IMR-90 (cell line): ENCODE results near the gene DLEU7. TPM values are rescaled to one million over a fixed set of nuclear protein-coding genes. Genes with fewer than 3 reads are reported as not detected.

Source experiments
- ATAC-seq: fragments of 200-7000 bp; cut with Tn5 transposase; 2 replicates; pipeline ENCODE4 v1.9.1; 2020; ENCODE audit warnings: low read depth, mild to moderate bottlenecking, moderate library complexity
- BruUV-seq: library from RNA; stranded (reverse); fragments of 400-500 nt; replicated peaks from 2 replicates; lab custom pipeline; 2021; lab: Mats Ljungman, UMichigan
- CTCF ChIA-PET: fragments of 300-600 bp; formaldehyde crosslinking; extraction: SDS; loops from one replicate; lab custom pipeline; 2021; ENCODE audit warnings: antibody characterized with exemption; lab: Yijun Ruan, JAX
- POLR2A ChIA-PET: fragments of 300-600 bp; sonication (Branson Sonifier 250); formaldehyde crosslinking; loops from one replicate; lab custom pipeline; 2022; ENCODE audit warnings: antibody characterized with exemption; ENCODE audit not compliant: unreplicated experiment; lab: Charles Lee
- DNase-seq: peaks from one replicate; pipeline ENCODE4 v3.0.0; 2013
- H2AFZ ChIP-seq: replicated peaks from 2 replicates; pipeline ENCODE3; 2013; ENCODE audit warnings: low read length, mild to moderate bottlenecking; ENCODE audit not compliant: poor library complexity
- H2AK5ac ChIP-seq: 2 replicates; pipeline ENCODE4 v1.6.1; 2013; ENCODE audit warnings: low read depth, low read length, inconsistent platforms
- H2AK9ac ChIP-seq: replicated peaks from 2 replicates; pipeline ENCODE3; 2013; ENCODE audit warnings: mild to moderate bottlenecking, low read depth, low read length, moderate library complexity; ENCODE audit not compliant: poor library complexity
- H2BK120ac ChIP-seq: 2 replicates; pipeline ENCODE4 v1.6.1; 2013; ENCODE audit warnings: low read depth, low read length, inconsistent platforms
- H2BK15ac ChIP-seq: 3 replicates; pipeline ENCODE4 v1.6.1; 2013; ENCODE audit warnings: low read depth, low read length, inconsistent platforms
- H2BK20ac ChIP-seq: 2 replicates; pipeline ENCODE4 v1.6.1; 2013; ENCODE audit warnings: low read depth, mild to moderate bottlenecking, inconsistent platforms, low read length, moderate library complexity
- H2BK5ac ChIP-seq: 2 replicates; pipeline ENCODE4 v1.6.1; 2013; ENCODE audit warnings: mild to moderate bottlenecking, low read depth, low read length, inconsistent platforms; ENCODE audit not compliant: poor library complexity, severe bottlenecking
- H3K14ac ChIP-seq: replicated peaks from 2 replicates; pipeline ENCODE4 v1.6.1; 2013; ENCODE audit warnings: low read depth, low read length, inconsistent platforms
- H3K18ac ChIP-seq: 2 replicates; pipeline ENCODE4 v1.6.1; 2013; ENCODE audit warnings: low read depth, low read length, control low read depth
- H3K23ac ChIP-seq: 2 replicates; pipeline ENCODE4 v1.6.1; 2013; ENCODE audit warnings: low read depth, low read length, inconsistent platforms
- H3K27ac ChIP-seq: 2 replicates; pipeline ENCODE4 v1.5.1; 2013; ENCODE audit warnings: mild to moderate bottlenecking, control low read depth, low read length; ENCODE audit not compliant: insufficient read depth
- H3K27me3 ChIP-seq: 2 replicates; pipeline ENCODE4 v1.6.1; 2013; ENCODE audit warnings: low read length; ENCODE audit not compliant: control insufficient read depth, insufficient read depth
- H3K36me3 ChIP-seq: 2 replicates; pipeline ENCODE4 v1.6.1; 2013; ENCODE audit warnings: low read length, mixed read lengths; ENCODE audit not compliant: control insufficient read depth, insufficient read depth
- H3K4ac ChIP-seq: 2 replicates; pipeline ENCODE4 v1.6.1; 2013; ENCODE audit warnings: low read depth, low read length, inconsistent platforms
- H3K4me1 ChIP-seq: 2 replicates; pipeline ENCODE4 v1.6.1; 2013; ENCODE audit warnings: low read length, mixed read lengths; ENCODE audit not compliant: control insufficient read depth, insufficient read depth
- H3K4me2 ChIP-seq: 2 replicates; pipeline ENCODE4 v1.6.1; 2013; ENCODE audit warnings: low read depth, mild to moderate bottlenecking, control low read depth, low read length, moderate library complexity
- H3K4me3 ChIP-seq: 2 replicates; pipeline ENCODE4 v1.5.1; 2013; ENCODE audit warnings: low read depth, mild to moderate bottlenecking, control low read depth, low read length, moderate library complexity; ENCODE audit not compliant: insufficient read depth
- H3K56ac ChIP-seq: 2 replicates; pipeline ENCODE4 v1.6.1; 2013; ENCODE audit warnings: low read length, inconsistent platforms; ENCODE audit not compliant: insufficient read depth; ENCODE audit errors: extremely low read depth
- H3K79me1 ChIP-seq, 2 experiments: 2 replicates each; pipeline ENCODE4 v1.6.1; 2013; ENCODE audit warnings: low read length in 2 of 2, inconsistent platforms in 1 of 2, low read depth in 1 of 2
- H3K9ac ChIP-seq: 2 replicates; pipeline ENCODE4 v1.6.1; 2013; ENCODE audit warnings: low read depth, low read length, control low read depth
- H3K9me1 ChIP-seq: 2 replicates; pipeline ENCODE4 v1.6.1; 2013; ENCODE audit warnings: low read length, inconsistent platforms; ENCODE audit not compliant: insufficient read depth
- H3K9me3 ChIP-seq: 2 replicates; pipeline ENCODE4 v1.6.1; 2013; ENCODE audit warnings: low read length; ENCODE audit not compliant: control insufficient read depth, insufficient read depth
- H4K20me1 ChIP-seq: 2 replicates; pipeline ENCODE4 v1.6.1; 2013; ENCODE audit warnings: low read length, inconsistent platforms; ENCODE audit not compliant: insufficient read depth
- H4K5ac ChIP-seq: 2 replicates; pipeline ENCODE4 v1.6.1; 2013; ENCODE audit warnings: mild to moderate bottlenecking, low read depth, low read length, control low read depth
- H4K8ac ChIP-seq, 2 experiments: 2 replicates each; pipeline ENCODE4 v1.6.1; 2013; ENCODE audit warnings: low read depth in 2 of 2, low read length in 2 of 2, control low read depth in 1 of 2, inconsistent platforms in 1 of 2
- H4K91ac ChIP-seq: 2 replicates; pipeline ENCODE4 v1.6.1; 2013; ENCODE audit warnings: low read depth, low read length, inconsistent platforms; ENCODE audit not compliant: insufficient read depth
- RCOR1 ChIP-seq: IDR thresholded peaks from 2 replicates; pipeline ENCODE4 v1.6.1; 2012; ENCODE audit warnings: mild to moderate bottlenecking, low read length, improper control_type of control experiment; ENCODE audit not compliant: insufficient replicate concordance
- WGBS, 2 experiments: methylation state at CpG; one replicate each; pipeline versions ENCODE4 v1.1.5 to v1.1.7; 2013; ENCODE audit warnings: missing lambda C conversion rate in 2 of 2; ENCODE audit not compliant: insufficient read length in 1 of 2; ENCODE audit errors: extremely low coverage in 2 of 2; 5-methylcytosine and 5-hydroxymethylcytosine counted together
- dilution Hi-C: fragments of 300-500 bp; cut with HindIII; formaldehyde crosslinking; loops from one replicate; pipeline ENCODE4 v1.14.3; 2018; ENCODE audit warnings: low sequenced_read_pairs; ENCODE audit not compliant: unreplicated experiment
- in situ Hi-C: fragments of 300-500 bp; cut with MboI; formaldehyde crosslinking; loops from 3 replicates; pipeline ENCODE4 v1.14.3; 2019; ENCODE audit warnings: low sequenced_read_pairs, inconsistent platforms, mixed read lengths
- intact Hi-C: fragments of 100-400 bp; cut with micrococcal nuclease; formaldehyde crosslinking; loops from 2 replicates; pipeline ENCODE4 v1.10.0; 2022
- polyA plus RNA-seq, 3 experiments: library from polyadenylated mRNA; depleted of rRNA; stranded (reverse); fragments of >200 nt; gene quantifications; 2 replicates each; pipeline ENCODE4 v1.2.3, GENCODE V29; 2012; ENCODE audit warnings: low replicate concordance in 1 of 3
- total RNA-seq: library from RNA; depleted of rRNA; stranded (reverse); fragments of >200 nt; gene quantifications from 2 replicates; pipeline ENCODE4 v1.2.3, GENCODE V29; 2012

The DLEU7 gene
- total and polyA plus RNA-seq, 2 of the 4 experiments (the other 2 are of a cell fraction): not detected

GRCh38 chr13:50864492-50864891 lies 21.0 kb upstream of the DLEU7 start:
- no TSS peak for BruUV-seq
- no peak overlapping the region for H2AK5ac ChIP-seq
- DNase-seq (no peak), ATAC-seq (no peak)
- no peak overlapping the region for H3K4me2 ChIP-seq
- peaks cover 7% of the 10 kb centered on the region for H3K27me3 ChIP-seq
- no peak overlapping the region for H3K56ac ChIP-seq
- no CpG with 5 or more reads among the region's 1 CpG for WGBS, 2 experiments
- H2BK20ac ChIP-seq: no peak overlapping the region
- H2BK120ac ChIP-seq: no peak overlapping the region
- no peaks in the 10 kb centered on the region for H3K79me1 ChIP-seq
- no peak overlapping the region for H2BK15ac ChIP-seq
- no peaks in the 10 kb centered on the region for H3K36me3 ChIP-seq
- H3K4me3 ChIP-seq: no peak overlapping the region
- intact Hi-C loops: no loop called here
- no peak overlapping the region for H3K18ac ChIP-seq
- no peak overlapping the region for H3K23ac ChIP-seq
- no peak overlapping the region for H3K4ac ChIP-seq
- no peak for TF ChIP-seq RCOR1
- no peak overlapping the region for H2BK5ac ChIP-seq
- in situ Hi-C loops: no loop called here
- no peaks in the 10 kb centered on the region for H3K4me1 ChIP-seq
- H3K27ac ChIP-seq: no peak overlapping the region
- no peak overlapping the region for H3K14ac ChIP-seq
- no peak overlapping the region for H2AK9ac ChIP-seq
- no peak overlapping the region for H4K91ac ChIP-seq
- POLR2A ChIA-PET: no interaction called here
- no peak overlapping the region for H3K9ac ChIP-seq
- H3K9me1 ChIP-seq: no peaks in the 10 kb centered on the region
- H2AFZ ChIP-seq: no peak overlapping the region
- no peak overlapping the region for H4K8ac ChIP-seq
- dilution Hi-C loops: no loop called here
- CTCF ChIA-PET: interaction anchor here (0.6 kb wide), 1 partner anchor 562 kb away, joined by 5 read pairs; no protein-coding TSS in a partner anchor
- H4K5ac ChIP-seq: no peak overlapping the region
- H3K9me3 ChIP-seq: no peaks in the 10 kb centered on the region
- H4K20me1 ChIP-seq: no peaks in the 10 kb centered on the region
